Rectal smooth muscle tissue (tissue), 1 donor: Measurements from ENCODE around the gene SP3.

Source experiments
- H3K27ac ChIP-seq: one replicate; pipeline ENCODE4 v1.7.0; 2013; ENCODE audit warnings: low read depth, low read length, inconsistent platforms
- H3K27me3 ChIP-seq: one replicate; pipeline ENCODE4 v1.7.0; 2013; ENCODE audit warnings: low read length; ENCODE audit not compliant: control insufficient read depth, insufficient read depth
- H3K36me3 ChIP-seq: one replicate; pipeline ENCODE4 v1.7.0; 2013; ENCODE audit warnings: low read length; ENCODE audit not compliant: control insufficient read depth, insufficient read depth
- H3K4me1 ChIP-seq: one replicate; pipeline ENCODE4 v1.7.0; 2013; ENCODE audit warnings: low read length; ENCODE audit not compliant: control insufficient read depth, insufficient read depth
- H3K4me3 ChIP-seq: one replicate; pipeline ENCODE4 v1.7.0; 2013; ENCODE audit warnings: low read length
- H3K9ac ChIP-seq: one replicate; pipeline ENCODE4 v1.7.0; 2013; ENCODE audit warnings: low read length

Gene SP3

GRCh38 chr2:173943738-173944137 lies 21.4 kb downstream of the SP3 start:
- H3K36me3 ChIP-seq = no peaks in the 10 kb centered on the region
- no peak overlapping the region for H3K4me3 ChIP-seq
- no peaks in the 10 kb centered on the region for H3K27me3 ChIP-seq
- H3K4me1 ChIP-seq = peaks cover 4% of the 10 kb centered on the region
- H3K27ac ChIP-seq = no peak overlapping the region
- no peak overlapping the region for H3K9ac ChIP-seq

- Histone ChIP-seq H3K4me3 (no peak overlapping the region), H3K36me3 (no peaks in the 10 kb centered on the region), H3K4me1 (peaks cover 4% of the 10 kb centered on the region), H3K27me3 (no peaks in the 10 kb centered on the region), H3K27ac (no peak overlapping the region), H3K9ac (no peak overlapping the region)
These were observed 22.2 kb downstream of the SP3 start for GRCh38 chr2:173942861-173943523.

- no peaks in the 10 kb centered on the region for H3K36me3 ChIP-seq
- no peak overlapping the region for H3K9ac ChIP-seq
- peaks cover 13% of the 10 kb centered on the region for H3K4me1 ChIP-seq
- H3K4me3 ChIP-seq = no peak overlapping the region
- H3K27me3 ChIP-seq = no peaks in the 10 kb centered on the region
- no peak overlapping the region for H3K27ac ChIP-seq
These were observed 23.6 kb downstream of the SP3 start for GRCh38 chr2:173941567-173941966.

- Histone ChIP-seq H3K9ac (no peak overlapping the region), H3K36me3 (no peaks in the 10 kb centered on the region), H3K27ac (no peak overlapping the region), H3K27me3 (no peaks in the 10 kb centered on the region), H3K4me3 (no peak overlapping the region), H3K4me1 (peaks cover 16% of the 10 kb centered on the region)
These were observed 24.8 kb downstream of the SP3 start for GRCh38 chr2:173940208-173941020.

GRCh38 chr2:173938700-173939384 lies 26.3 kb downstream of the SP3 start:
- H3K4me3 ChIP-seq = no peak overlapping the region
- H3K4me1 ChIP-seq = peaks cover 16% of the 10 kb centered on the region
- no peaks in the 10 kb centered on the region for H3K27me3 ChIP-seq
- no peaks in the 10 kb centered on the region for H3K36me3 ChIP-seq
- H3K27ac ChIP-seq = no peak overlapping the region
- H3K9ac ChIP-seq = no peak overlapping the region

- H3K27ac ChIP-seq = no peak overlapping the region
- H3K9ac ChIP-seq = no peak overlapping the region
- H3K4me1 ChIP-seq = peaks cover 11% of the 10 kb centered on the region
- no peak overlapping the region for H3K4me3 ChIP-seq
- no peaks in the 10 kb centered on the region for H3K36me3 ChIP-seq
- no peaks in the 10 kb centered on the region for H3K27me3 ChIP-seq
These were observed 29.9 kb downstream of the SP3 start for GRCh38 chr2:173935305-173935704.

GRCh38 chr2:173934895-173935294 lies 30.3 kb downstream of the SP3 start:
- no peak overlapping the region for H3K27ac ChIP-seq

GRCh38 chr2:173931751-173932150 lies 33.4 kb downstream of the SP3 start:
- H3K9ac ChIP-seq = no peak overlapping the region
- H3K27ac ChIP-seq = no peak overlapping the region
- H3K4me3 ChIP-seq = no peak overlapping the region
- H3K36me3 ChIP-seq = peaks cover 3% of the 10 kb centered on the region
- H3K27me3 ChIP-seq = no peaks in the 10 kb centered on the region
- peaks cover 3% of the 10 kb centered on the region for H3K4me1 ChIP-seq

More at GRCh38 chr2:173934895-173935294, 30.3 kb downstream of the SP3 start:
- Histone ChIP-seq H3K9ac (no peak overlapping the region), H3K4me3 (no peak overlapping the region), H3K27me3 (no peaks in the 10 kb centered on the region), H3K36me3 (no peaks in the 10 kb centered on the region), H3K4me1 (peaks cover 11% of the 10 kb centered on the region)

- Histone ChIP-seq H3K36me3 (peaks cover 3% of the 10 kb centered on the region), H3K4me1 (no peaks in the 10 kb centered on the region), H3K9ac (no peak overlapping the region), H3K4me3 (no peak overlapping the region), H3K27ac (no peak overlapping the region), H3K27me3 (no peaks in the 10 kb centered on the region)
These were observed 35.7 kb downstream of the SP3 start for GRCh38 chr2:173929441-173929840.

GRCh38 chr2:173926875-173927274 lies 38.3 kb downstream of the SP3 start:
- Histone ChIP-seq H3K9ac (no peak overlapping the region), H3K27me3 (no peaks in the 10 kb centered on the region), H3K4me3 (no peak overlapping the region), H3K27ac (no peak overlapping the region), H3K36me3 (peaks cover 3% of the 10 kb centered on the region), H3K4me1 (no peaks in the 10 kb centered on the region)

GRCh38 chr2:173924285-173924684 lies 40.9 kb downstream of the SP3 start:
- Histone ChIP-seq H3K4me1 (no peaks in the 10 kb centered on the region), H3K27me3 (no peaks in the 10 kb centered on the region), H3K4me3 (no peak overlapping the region), H3K36me3 (peaks cover 3% of the 10 kb centered on the region), H3K27ac (no peak overlapping the region), H3K9ac (no peak overlapping the region)

- H3K27ac ChIP-seq = no peak overlapping the region
- H3K4me3 ChIP-seq = no peak overlapping the region
- no peaks in the 10 kb centered on the region for H3K4me1 ChIP-seq
- no peaks in the 10 kb centered on the region for H3K27me3 ChIP-seq
- no peak overlapping the region for H3K9ac ChIP-seq
- H3K36me3 ChIP-seq = peaks cover 5% of the 10 kb centered on the region
These were observed 42.4 kb downstream of the SP3 start for GRCh38 chr2:173922760-173923159.
